OCI-LY1 (cell line): ENCODE results near the gene ANK3.

Source experiments
- H2AFZ ChIP-seq: fragments of 200-600 bp; sonication (generic), shearing (Covaris generic); 2 replicates; pipeline ENCODE4 v1.6.0; 2014; ENCODE audit warnings: antibody characterized with exemption, mild to moderate bottlenecking, low read length
- H3F3A ChIP-seq: fragments of 200-600 bp; sonication (generic), shearing (Covaris generic); 2 replicates; pipeline ENCODE4 v1.6.0; 2014; ENCODE audit warnings: mild to moderate bottlenecking, antibody characterized with exemption, low read length, moderate library complexity; ENCODE audit not compliant: insufficient read depth
- H3K27ac ChIP-seq: fragments of 200-600 bp; sonication (generic); 2 replicates; pipeline ENCODE4 v1.5.1; 2014; ENCODE audit warnings: low read length, mixed run types, mild to moderate bottlenecking, low read depth; ENCODE audit not compliant: poor library complexity, severe bottlenecking
- H3K27me3 ChIP-seq: fragments of 200-600 bp; sonication (generic); 2 replicates; pipeline ENCODE4 v1.6.0; 2014; ENCODE audit warnings: antibody characterized with exemption, mild to moderate bottlenecking, low read length, moderate library complexity; ENCODE audit not compliant: insufficient read depth
- H3K36me3 ChIP-seq: fragments of 200-600 bp; sonication (generic); 2 replicates; pipeline ENCODE4 v1.6.1; 2014; ENCODE audit warnings: mild to moderate bottlenecking, antibody characterized with exemption, low read length, moderate library complexity, mixed read lengths; ENCODE audit not compliant: insufficient read depth
- H3K4me1 ChIP-seq: fragments of 200-600 bp; sonication (generic); 2 replicates; pipeline ENCODE4 v1.5.1; 2014; ENCODE audit warnings: mild to moderate bottlenecking, low read length, moderate library complexity; ENCODE audit not compliant: insufficient read depth, severe bottlenecking
- H3K4me2 ChIP-seq: fragments of 200-600 bp; sonication (generic), shearing (Covaris generic); 2 replicates; pipeline ENCODE4 v1.6.1; 2014; ENCODE audit warnings: low read length
- H3K4me3 ChIP-seq: fragments of 200-600 bp; sonication (generic); 2 replicates; pipeline ENCODE4 v1.5.1; 2014; ENCODE audit warnings: low read length, low read depth, mild to moderate bottlenecking, mixed read lengths; ENCODE audit not compliant: poor library complexity, severe bottlenecking
- H3K79me2 ChIP-seq: fragments of 200-600 bp; shearing (Covaris generic); 2 replicates; pipeline ENCODE4 v1.6.1; 2016; ENCODE audit warnings: mixed run types, low read length, mixed read lengths; ENCODE audit not compliant: insufficient read depth
- H3K9ac ChIP-seq: fragments of 200-600 bp; sonication (generic), shearing (Covaris generic); 2 replicates; pipeline ENCODE4 v1.6.1; 2014; ENCODE audit warnings: mild to moderate bottlenecking, low read length, mixed read lengths
- H3K9me2 ChIP-seq: fragments of 200-600 bp; sonication (generic), shearing (Covaris generic); 2 replicates; pipeline ENCODE4 v1.6.1; 2014; ENCODE audit warnings: low read depth, mild to moderate bottlenecking, low read length, mixed read lengths
- H3K9me3 ChIP-seq: fragments of 200-600 bp; shearing (Covaris generic); 2 replicates; pipeline ENCODE4 v1.6.1; 2014; ENCODE audit warnings: low read length, mixed read lengths
- H4K20me1 ChIP-seq: fragments of 200-600 bp; sonication (generic), shearing (Covaris generic); 2 replicates; pipeline ENCODE4 v1.6.0; 2016; ENCODE audit warnings: mild to moderate bottlenecking, low read length; ENCODE audit not compliant: insufficient read depth
- CTCF ChIP-seq: fragments of 200-600 bp; sonication (generic), shearing (Covaris generic); IDR thresholded peaks from 2 replicates; pipeline ENCODE4 v1.5.1; 2017; ENCODE audit warnings: mild to moderate bottlenecking, antibody characterized with exemption, low read length, moderate library complexity, mixed read lengths
- EZH2 ChIP-seq: fragments of 200-600 bp; sonication (generic), shearing (Covaris generic); IDR thresholded peaks from 2 replicates; pipeline ENCODE4 v1.8.0; 2017; ENCODE audit warnings: borderline replicate concordance, mixed run types, mild to moderate bottlenecking, antibody characterized with exemption, low read length, moderate library complexity, mixed read lengths

ANK3 gene

DNA sequence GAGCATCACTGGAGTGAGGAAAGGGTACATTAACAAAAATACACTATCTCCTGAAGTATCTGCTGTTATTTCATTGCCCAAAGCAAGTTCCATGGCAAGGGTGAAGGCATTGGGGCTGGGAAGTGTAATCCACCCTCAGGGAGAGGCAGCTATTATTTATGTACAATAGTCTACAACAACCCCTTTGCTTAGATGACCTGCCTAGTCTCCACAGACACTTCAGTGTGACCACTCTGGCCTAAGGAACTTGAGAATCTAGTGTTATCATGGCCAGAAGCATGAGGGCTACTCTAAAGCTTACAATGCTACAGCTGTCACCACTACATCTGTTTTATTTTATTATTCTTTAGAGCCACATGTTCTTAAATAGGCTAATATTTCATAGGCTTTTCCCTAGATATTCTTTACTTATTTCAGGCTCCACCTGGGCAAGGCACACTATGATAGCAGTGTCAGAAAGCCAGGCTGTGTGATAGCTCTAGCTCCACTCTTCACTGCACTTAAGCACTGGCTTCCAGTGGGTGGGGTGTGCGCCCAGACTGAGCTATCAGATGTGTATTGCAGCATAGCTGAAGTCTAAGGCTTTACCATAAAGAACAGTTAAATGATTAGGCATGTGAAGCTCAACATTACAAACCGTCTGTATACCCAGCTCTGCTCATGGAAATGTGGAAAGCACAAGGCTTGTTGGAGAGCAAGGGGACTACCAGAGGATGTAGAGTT, 366.4 kb downstream of the ANK3 start:
- H3K4me1 ChIP-seq: no peaks in the 10 kb centered on the region
- no peaks in the 10 kb centered on the region for H3K36me3 ChIP-seq
- no peaks in the 10 kb centered on the region for H4K20me1 ChIP-seq
- H3K9me3 ChIP-seq: no peaks in the 10 kb centered on the region
- TF ChIP-seq CTCF: no peak
- TF ChIP-seq EZH2: no peak
- H3F3A ChIP-seq: no peaks in the 10 kb centered on the region
- H3K27ac ChIP-seq: no peak overlapping the region
- no peak overlapping the region for H3K9ac ChIP-seq
- no peaks in the 10 kb centered on the region for H3K27me3 ChIP-seq
- H3K4me2 ChIP-seq: no peak overlapping the region
- H2AFZ ChIP-seq: no peak overlapping the region
- no peaks in the 10 kb centered on the region for H3K9me2 ChIP-seq
- no peak overlapping the region for H3K4me3 ChIP-seq
- no peaks in the 10 kb centered on the region for H3K79me2 ChIP-seq

- H3K27me3 ChIP-seq: no peaks in the 10 kb centered on the region
- H3K9me2 ChIP-seq: no peaks in the 10 kb centered on the region
- H3K4me3 ChIP-seq: no peak overlapping the region
- H3K36me3 ChIP-seq: no peaks in the 10 kb centered on the region
- H2AFZ ChIP-seq: no peak overlapping the region
- no peaks in the 10 kb centered on the region for H4K20me1 ChIP-seq
- TF ChIP-seq CTCF (no peak), EZH2 (no peak)
- H3K4me2 ChIP-seq: no peak overlapping the region
- no peaks in the 10 kb centered on the region for H3K4me1 ChIP-seq
- no peaks in the 10 kb centered on the region for H3F3A ChIP-seq
- no peaks in the 10 kb centered on the region for H3K9me3 ChIP-seq
- no peaks in the 10 kb centered on the region for H3K79me2 ChIP-seq
- H3K9ac ChIP-seq: no peak overlapping the region
- no peak overlapping the region for H3K27ac ChIP-seq
These were observed 368.3 kb downstream of the ANK3 start for GRCh38 chr10:60021361-60021760.

GRCh38 chr10:60016794-60017193, 372.9 kb downstream of the ANK3 start:
- H3K4me3 ChIP-seq: no peak overlapping the region
- TF ChIP-seq EZH2 (no peak), CTCF (no peak)
- no peak overlapping the region for H2AFZ ChIP-seq
- no peaks in the 10 kb centered on the region for H3K36me3 ChIP-seq
- no peaks in the 10 kb centered on the region for H4K20me1 ChIP-seq
- no peaks in the 10 kb centered on the region for H3F3A ChIP-seq
- no peaks in the 10 kb centered on the region for H3K9me3 ChIP-seq
- H3K9ac ChIP-seq: no peak overlapping the region
- no peak overlapping the region for H3K27ac ChIP-seq
- H3K9me2 ChIP-seq: no peaks in the 10 kb centered on the region
- H3K4me2 ChIP-seq: no peak overlapping the region
- H3K79me2 ChIP-seq: no peaks in the 10 kb centered on the region
- H3K27me3 ChIP-seq: no peaks in the 10 kb centered on the region
- H3K4me1 ChIP-seq: no peaks in the 10 kb centered on the region
